Measurements from ENCODE around the gene EPN3. TPM values are rescaled to one million over a fixed set of nuclear protein-coding genes. Genes with fewer than 3 reads are reported as not detected.
A peak's percentile ranks its signal among the peaks of the same experiment; 100 is the strongest.

The EPN3 gene
- polyA plus RNA-seq, 1 donor from 2014 or later, result not detected

GRCh38 chr17:50558091-50558490 is 25.6 kb downstream of the EPN3 start:
- H3K79me2 ChIP-seq (replicated peaks; ENCODE audit: insufficient read depth, low read length), result no peaks in the 10 kb centered on the region
- TF ChIP-seq POLR2AphosphoS5 (IDR thresholded peaks at IDR 0.05) (no peak), EP300 (conservative IDR thresholded peaks at IDR 0.05; ENCODE audit: poor library complexity, severe bottlenecking) (no peak), SMC3 (conservative IDR thresholded peaks at IDR 0.05; ENCODE audit: poor library complexity) (no peak), CTCF (IDR thresholded peaks at IDR 0.05; ENCODE audit: poor library complexity, severe bottlenecking) (no peak), TAF1 (IDR thresholded peaks at IDR 0.05; ENCODE audit: low read depth) (no peak), RAD21 (conservative IDR thresholded peaks at IDR 0.05) (no peak), EZH2 (IDR thresholded peaks at IDR 0.05; ENCODE audit: borderline replicate concordance, insufficient read depth, low read length, poor library complexity, severe bottlenecking) (no peak), MXI1 (conservative IDR thresholded peaks at IDR 0.05; ENCODE audit: poor library complexity, severe bottlenecking) (no peak)
- TF ChIP-seq, protein P1, sequence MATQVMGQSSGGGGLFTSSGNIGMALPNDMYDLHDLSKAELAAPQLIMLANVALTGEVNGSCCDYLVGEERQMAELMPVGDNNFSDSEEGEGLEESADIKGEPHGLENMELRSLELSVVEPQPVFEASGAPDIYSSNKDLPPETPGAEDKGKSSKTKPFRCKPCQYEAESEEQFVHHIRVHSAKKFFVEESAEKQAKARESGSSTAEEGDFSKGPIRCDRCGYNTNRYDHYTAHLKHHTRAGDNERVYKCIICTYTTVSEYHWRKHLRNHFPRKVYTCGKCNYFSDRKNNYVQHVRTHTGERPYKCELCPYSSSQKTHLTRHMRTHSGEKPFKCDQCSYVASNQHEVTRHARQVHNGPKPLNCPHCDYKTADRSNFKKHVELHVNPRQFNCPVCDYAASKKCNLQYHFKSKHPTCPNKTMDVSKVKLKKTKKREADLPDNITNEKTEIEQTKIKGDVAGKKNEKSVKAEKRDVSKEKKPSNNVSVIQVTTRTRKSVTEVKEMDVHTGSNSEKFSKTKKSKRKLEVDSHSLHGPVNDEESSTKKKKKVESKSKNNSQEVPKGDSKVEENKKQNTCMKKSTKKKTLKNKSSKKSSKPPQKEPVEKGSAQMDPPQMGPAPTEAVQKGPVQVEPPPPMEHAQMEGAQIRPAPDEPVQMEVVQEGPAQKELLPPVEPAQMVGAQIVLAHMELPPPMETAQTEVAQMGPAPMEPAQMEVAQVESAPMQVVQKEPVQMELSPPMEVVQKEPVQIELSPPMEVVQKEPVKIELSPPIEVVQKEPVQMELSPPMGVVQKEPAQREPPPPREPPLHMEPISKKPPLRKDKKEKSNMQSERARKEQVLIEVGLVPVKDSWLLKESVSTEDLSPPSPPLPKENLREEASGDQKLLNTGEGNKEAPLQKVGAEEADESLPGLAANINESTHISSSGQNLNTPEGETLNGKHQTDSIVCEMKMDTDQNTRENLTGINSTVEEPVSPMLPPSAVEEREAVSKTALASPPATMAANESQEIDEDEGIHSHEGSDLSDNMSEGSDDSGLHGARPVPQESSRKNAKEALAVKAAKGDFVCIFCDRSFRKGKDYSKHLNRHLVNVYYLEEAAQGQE (IDR thresholded peaks at IDR 0.05; ENCODE audit: borderline replicate concordance), result no peak
- H3K9me2 ChIP-seq (ENCODE audit: insufficient read depth, low read length), result no peaks in the 10 kb centered on the region
- no peak overlapping the region for H3K4me3 ChIP-seq (ENCODE audit: low read length)
- peaks cover 46% of the 10 kb centered on the region for H3K27me3 ChIP-seq (ENCODE audit: insufficient read depth, low read depth, low read length)
- no peaks in the 10 kb centered on the region for H4K20me1 ChIP-seq (ENCODE audit: insufficient read depth)
- H3K9ac ChIP-seq (ENCODE audit: low read length), result no peak overlapping the region
- H2AFZ ChIP-seq (ENCODE audit: low read depth, low read length), result no peak overlapping the region
- H3K36me3 ChIP-seq (ENCODE audit: insufficient read depth, low read length), result no peaks in the 10 kb centered on the region
- H3K9me3 ChIP-seq (ENCODE audit: low read length), result no peaks in the 10 kb centered on the region
- no peaks in the 10 kb centered on the region for H3F3A ChIP-seq (ENCODE audit: insufficient read depth, low read length, poor library complexity, severe bottlenecking)
- H3K4me2 ChIP-seq (ENCODE audit: low read length), result no peak overlapping the region
- H3K27ac ChIP-seq (ENCODE audit: low read length), result no peak overlapping the region

- no peaks in the 10 kb centered on the region for H3K79me2 ChIP-seq (replicated peaks; ENCODE audit: insufficient read depth, low read length)
- no peak overlapping the region for H3K4me2 ChIP-seq (ENCODE audit: low read length)
- TF ChIP-seq RAD21 (conservative IDR thresholded peaks at IDR 0.05) (no peak), EP300 (conservative IDR thresholded peaks at IDR 0.05; ENCODE audit: poor library complexity, severe bottlenecking) (no peak), MXI1 (conservative IDR thresholded peaks at IDR 0.05; ENCODE audit: poor library complexity, severe bottlenecking) (no peak), EZH2 (IDR thresholded peaks at IDR 0.05; ENCODE audit: borderline replicate concordance, insufficient read depth, low read length, poor library complexity, severe bottlenecking) (no peak), CTCF (IDR thresholded peaks at IDR 0.05; ENCODE audit: poor library complexity, severe bottlenecking) (no peak), TAF1 (IDR thresholded peaks at IDR 0.05; ENCODE audit: low read depth) (no peak), SMC3 (conservative IDR thresholded peaks at IDR 0.05; ENCODE audit: poor library complexity) (no peak)
- TF ChIP-seq, protein P1 (IDR thresholded peaks at IDR 0.05; ENCODE audit: borderline replicate concordance), result no peak
- no peak overlapping the region for H2AFZ ChIP-seq (ENCODE audit: low read depth, low read length)
- H3K27me3 ChIP-seq (ENCODE audit: insufficient read depth, low read depth, low read length), result peaks cover 50% of the 10 kb centered on the region
- peak overlapping the region; percentile 87 for H3K4me3 ChIP-seq (ENCODE audit: low read length)
- H3K9ac ChIP-seq (ENCODE audit: low read length), result no peak overlapping the region
- no peak overlapping the region for H3K27ac ChIP-seq (ENCODE audit: low read length)
- H4K20me1 ChIP-seq (ENCODE audit: insufficient read depth), result no peaks in the 10 kb centered on the region
- H3K9me3 ChIP-seq (ENCODE audit: low read length), result no peaks in the 10 kb centered on the region
- no peaks in the 10 kb centered on the region for H3K9me2 ChIP-seq (ENCODE audit: insufficient read depth, low read length)
- H3F3A ChIP-seq (ENCODE audit: insufficient read depth, low read length, poor library complexity, severe bottlenecking), result no peaks in the 10 kb centered on the region
- H3K36me3 ChIP-seq (ENCODE audit: insufficient read depth, low read length), result no peaks in the 10 kb centered on the region
Observed at GRCh38 chr17:50558581-50558940, 26.0 kb downstream of the EPN3 start.
